Ishikawa (cell line): ENCODE data around the gene SULT1C4.

Experiments
- CREB1 ChIP-seq: IDR thresholded peaks from 2 replicates; pipeline ENCODE4 v1.6.1; 2012; ENCODE audit warnings: low read depth
- EP300 ChIP-seq: IDR thresholded peaks from 2 replicates; pipeline ENCODE4 v1.6.1; 2012; ENCODE audit warnings: borderline replicate concordance
- MAX ChIP-seq: IDR thresholded peaks from 2 replicates; pipeline ENCODE4 v1.6.1; 2012
- REST ChIP-seq: IDR thresholded peaks from 2 replicates; pipeline ENCODE4 v1.6.1; 2012; ENCODE audit warnings: low read depth, mild to moderate bottlenecking
- USF1 ChIP-seq: IDR thresholded peaks from 2 replicates; pipeline ENCODE4 v1.6.1; 2012

- no peak for TF ChIP-seq CREB1
- no peak for TF ChIP-seq EP300
- no peak for TF ChIP-seq REST
- no peak for TF ChIP-seq MAX
- no peak for TF ChIP-seq USF1
Observed at GRCh38 chr2:108365656-108366055, 12.1 kb upstream of the SULT1C4 start.
